Choroid plexus epithelial cell (primary cell): ENCODE measurements around the gene SLC25A22.

Experiments
- DNase-seq: peaks from one replicate; pipeline ENCODE4 v3.0.0-alpha.2; 2010; ENCODE audit warnings: low read depth
- H3K4me3 ChIP-seq: 2 replicates; pipeline ENCODE4 v1.5.1; 2011; ENCODE audit warnings: low read depth, mild to moderate bottlenecking, control low read depth, low read length, moderate library complexity
- TF ChIP-seq, protein P1 (sequence below): conservative IDR thresholded peaks from 2 replicates; pipeline ENCODE4 v1.5.1; 2011; ENCODE audit warnings: low read depth, mild to moderate bottlenecking, control low read depth, inconsistent platforms, low read length, moderate library complexity

Gene SLC25A22

DNA sequence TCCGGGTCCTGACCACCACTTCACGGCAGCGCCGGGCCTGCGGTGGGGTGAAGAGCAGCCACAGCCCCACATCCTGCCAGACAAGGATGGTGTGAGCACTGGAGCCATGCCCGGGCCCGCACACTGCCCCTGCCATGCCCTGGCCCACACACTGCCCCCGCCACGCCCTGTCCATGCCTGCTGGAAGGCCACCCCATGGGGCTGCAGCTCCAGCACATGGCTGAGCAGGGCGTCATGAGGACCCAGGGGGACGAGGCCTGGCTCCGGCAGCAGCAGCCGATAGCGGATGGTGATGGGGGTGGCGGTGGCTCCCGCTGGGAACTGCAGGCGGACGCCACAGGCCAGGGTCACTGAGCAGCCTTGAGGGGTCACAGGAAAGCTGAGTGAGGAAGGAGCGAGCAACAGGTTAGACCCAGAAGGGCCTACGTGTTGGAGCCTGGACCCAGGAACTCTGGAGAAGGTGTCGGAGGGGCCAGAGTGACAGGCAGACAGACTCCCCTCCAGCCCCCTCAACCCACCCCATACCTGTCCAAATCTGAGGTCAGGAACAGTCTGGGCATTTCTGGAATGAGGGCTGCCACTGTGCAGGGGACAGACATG, 4.0 kb upstream of the SLC25A22 start:
- no peak overlapping the region for H3K4me3 ChIP-seq
- TF ChIP-seq, protein P1, sequence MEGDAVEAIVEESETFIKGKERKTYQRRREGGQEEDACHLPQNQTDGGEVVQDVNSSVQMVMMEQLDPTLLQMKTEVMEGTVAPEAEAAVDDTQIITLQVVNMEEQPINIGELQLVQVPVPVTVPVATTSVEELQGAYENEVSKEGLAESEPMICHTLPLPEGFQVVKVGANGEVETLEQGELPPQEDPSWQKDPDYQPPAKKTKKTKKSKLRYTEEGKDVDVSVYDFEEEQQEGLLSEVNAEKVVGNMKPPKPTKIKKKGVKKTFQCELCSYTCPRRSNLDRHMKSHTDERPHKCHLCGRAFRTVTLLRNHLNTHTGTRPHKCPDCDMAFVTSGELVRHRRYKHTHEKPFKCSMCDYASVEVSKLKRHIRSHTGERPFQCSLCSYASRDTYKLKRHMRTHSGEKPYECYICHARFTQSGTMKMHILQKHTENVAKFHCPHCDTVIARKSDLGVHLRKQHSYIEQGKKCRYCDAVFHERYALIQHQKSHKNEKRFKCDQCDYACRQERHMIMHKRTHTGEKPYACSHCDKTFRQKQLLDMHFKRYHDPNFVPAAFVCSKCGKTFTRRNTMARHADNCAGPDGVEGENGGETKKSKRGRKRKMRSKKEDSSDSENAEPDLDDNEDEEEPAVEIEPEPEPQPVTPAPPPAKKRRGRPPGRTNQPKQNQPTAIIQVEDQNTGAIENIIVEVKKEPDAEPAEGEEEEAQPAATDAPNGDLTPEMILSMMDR = no peak
- DNase-seq = no peak

DNA sequence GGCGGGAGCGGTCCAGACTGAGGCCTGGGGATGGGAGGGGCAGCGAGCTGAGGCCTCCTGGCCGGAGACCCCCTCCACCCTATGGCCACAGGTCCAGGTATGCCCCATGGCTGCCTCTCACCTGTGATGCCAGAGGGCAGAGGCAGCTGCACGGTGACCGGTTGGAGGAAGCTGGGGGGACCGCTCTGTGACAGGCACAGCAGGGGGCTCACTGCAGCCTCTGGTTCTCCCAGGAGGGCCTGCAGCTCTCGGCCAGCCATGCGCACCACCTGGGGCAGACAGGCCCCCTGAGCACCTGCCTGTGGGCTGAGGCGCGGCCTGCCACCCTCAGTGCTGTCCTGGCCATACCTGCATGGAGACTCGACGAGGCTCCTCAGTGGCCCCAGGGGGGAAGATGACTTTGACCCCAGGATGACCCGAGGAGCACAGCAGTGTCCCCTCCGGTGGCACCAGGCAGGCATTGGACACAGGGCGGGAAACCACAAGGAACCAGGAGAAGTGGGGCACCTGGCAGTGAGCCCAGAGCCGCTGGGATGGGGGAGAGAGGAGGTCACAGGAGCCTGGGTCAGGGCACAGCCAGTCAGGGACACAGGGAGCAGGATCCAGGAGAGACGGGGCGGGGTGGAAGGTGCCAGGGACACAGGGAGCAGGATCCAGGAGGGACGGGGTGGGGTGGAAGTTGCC, 3.2 kb upstream of the SLC25A22 start:
- DNase-seq = no peak
- H3K4me3 ChIP-seq = no peak overlapping the region
- TF ChIP-seq, protein P1 = no peak

- DNase-seq = no peak
- TF ChIP-seq, protein P1 = no peak
- no peak overlapping the region for H3K4me3 ChIP-seq
These were observed 2.4 kb upstream of the SLC25A22 start for GRCh38 chr11:800473-800872.

DNA sequence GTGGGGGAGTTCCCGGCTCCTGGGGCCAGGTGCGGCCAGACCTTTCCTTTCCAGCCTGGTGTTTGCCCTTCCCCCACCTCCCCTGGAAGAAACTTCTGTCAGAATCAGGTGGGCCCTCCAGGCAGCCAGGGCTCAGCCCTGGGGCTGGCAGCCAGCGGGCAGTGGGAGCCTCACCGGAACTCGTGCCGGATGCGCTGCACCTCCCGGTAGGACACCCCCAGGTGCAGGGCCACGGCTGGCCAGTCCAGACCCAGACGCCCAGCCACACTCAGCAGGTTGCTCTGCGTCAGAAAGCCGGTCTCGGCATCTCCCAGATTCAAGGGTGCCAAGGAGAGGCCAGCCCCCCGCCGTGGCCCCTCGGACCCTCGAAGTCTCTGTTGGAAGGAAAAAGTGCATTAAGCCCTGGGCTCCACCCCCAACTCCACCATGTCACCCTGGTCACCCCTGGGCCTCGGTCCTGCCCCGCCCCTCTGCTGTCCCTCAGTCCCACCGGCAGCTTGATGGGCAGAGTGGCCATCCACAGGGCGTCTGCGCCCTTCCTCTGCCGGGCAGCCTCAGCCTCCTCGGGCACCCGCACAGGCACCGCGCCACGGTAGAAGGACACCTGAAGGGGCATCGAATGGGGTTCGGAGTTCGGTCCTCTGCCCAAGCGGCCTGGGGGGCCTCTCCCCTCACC, 1.7 kb upstream of the SLC25A22 start:
- H3K4me3 ChIP-seq = no peak overlapping the region
- DNase-seq = no peak
- TF ChIP-seq, protein P1 = no peak

DNA sequence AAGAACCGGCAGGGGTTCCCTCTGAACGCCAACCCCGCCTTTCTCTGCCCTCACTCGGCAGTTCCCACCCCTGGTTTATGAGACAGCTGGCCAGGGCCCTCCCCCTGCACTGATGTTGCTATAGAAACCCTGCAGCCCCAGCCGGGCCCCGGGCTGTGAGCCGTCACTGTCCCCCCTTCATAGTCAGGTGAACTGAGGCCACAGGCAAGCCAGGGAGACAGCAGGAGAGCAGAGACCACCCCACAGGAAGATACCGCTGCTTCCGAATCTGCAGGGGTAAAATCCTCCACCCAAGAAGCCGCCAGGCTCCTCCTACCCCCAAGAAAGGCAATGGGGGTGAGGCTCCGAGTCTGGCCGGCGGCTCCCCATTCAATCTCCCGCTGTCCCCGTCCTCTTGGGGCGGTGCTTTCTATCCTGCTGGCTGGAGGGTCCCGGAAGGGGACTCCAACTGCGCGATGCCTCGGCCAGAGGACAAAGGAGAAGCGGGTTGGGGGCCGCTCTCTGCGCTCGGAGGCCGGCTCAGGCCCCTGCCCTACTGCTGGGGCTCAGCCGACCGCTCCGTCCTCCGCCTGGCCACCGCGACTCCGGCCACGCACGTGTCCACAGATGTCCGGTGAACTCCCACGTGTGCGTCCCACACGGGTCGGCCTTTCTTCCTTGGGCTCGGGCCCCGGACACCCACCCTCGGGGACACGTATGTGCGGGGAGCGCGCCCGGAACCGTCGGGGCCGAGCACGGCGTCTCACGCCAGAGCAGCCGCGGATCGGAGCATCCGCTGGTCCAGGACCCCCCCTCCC, 587 bp downstream of the SLC25A22 start:
- H3K4me3 ChIP-seq = peak overlapping the region; percentile 79
- DNase-seq = peak; percentile 95
- TF ChIP-seq, protein P1 = no peak

DNA sequence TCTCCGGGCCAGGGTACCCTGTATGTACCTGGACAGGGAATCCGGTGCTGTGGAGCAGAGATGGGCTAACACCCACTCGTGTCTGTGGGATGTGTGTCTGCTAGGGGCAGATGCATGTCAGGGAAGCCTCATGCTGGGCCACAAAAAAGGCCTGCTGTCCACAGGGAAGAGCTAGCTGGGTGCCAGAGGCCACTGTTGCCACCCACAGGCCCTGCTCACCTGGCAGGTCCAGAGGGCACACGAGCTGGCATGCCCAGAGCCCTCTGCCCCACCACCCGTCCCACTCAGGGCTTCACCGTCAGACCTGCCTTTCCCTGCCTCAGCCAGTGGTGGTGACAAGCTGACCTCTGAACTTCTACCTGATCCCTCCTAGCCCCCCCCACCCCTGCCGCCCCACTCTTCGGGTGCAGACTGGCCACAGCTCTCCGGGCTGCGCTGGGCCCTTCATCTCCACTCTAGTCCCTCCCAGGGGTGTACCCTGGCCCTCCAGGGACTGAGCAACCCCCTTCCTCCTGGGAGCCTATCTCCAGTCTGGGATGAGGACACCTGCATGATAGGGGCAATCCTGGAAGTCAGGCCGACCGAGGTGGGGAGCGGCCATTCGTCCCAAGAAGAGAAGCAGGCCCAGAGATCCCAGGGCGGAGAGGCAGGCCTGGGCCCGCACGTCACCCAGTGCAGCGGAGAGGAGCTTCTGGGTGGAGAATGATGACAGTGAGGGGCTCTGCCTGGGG, 1.4 kb downstream of the SLC25A22 start:
- TF ChIP-seq, protein P1 = no peak
- peak overlapping the region; percentile 79 for H3K4me3 ChIP-seq
- DNase-seq = no peak
